Mucosa of descending colon (tissue), 3 donors: ENCODE results near the gene P2RX5. TPM values are rescaled to one million over a fixed set of nuclear protein-coding genes. Genes with fewer than 3 reads are reported as not detected.

Source experiments
- ATAC-seq: fragments of 200-7000 bp; cut with Tn5 transposase; one replicate; pipeline ENCODE4 v1.9.1; 2020; ENCODE audit warnings: mild to moderate bottlenecking, moderate library complexity
- DNase-seq, 3 donors: peaks; one replicate each; pipeline ENCODE4 v3.0.0-alpha.2; 2020
- H3K36me3 ChIP-seq: fragments of 200-600 bp; one replicate; pipeline ENCODE4 v1.8.0; 2021; ENCODE audit warnings: low read depth, mild to moderate bottlenecking
- H3K4me1 ChIP-seq: fragments of 200-600 bp; one replicate; pipeline ENCODE4 v1.8.0; 2021; ENCODE audit warnings: low read depth, mild to moderate bottlenecking
- H3K4me3 ChIP-seq: fragments of 200-600 bp; one replicate; pipeline ENCODE4 v1.8.0; 2021; ENCODE audit warnings: mild to moderate bottlenecking
- H3K9me3 ChIP-seq: fragments of 200-600 bp; one replicate; pipeline ENCODE4 v1.8.0; 2021; ENCODE audit warnings: mild to moderate bottlenecking
- intact Hi-C, 2 donors: fragments of 100-400 bp; cut with DNase I in 1 of 2; cut with micrococcal nuclease in 1 of 2; formaldehyde crosslinking; loops; one replicate each; pipeline versions ENCODE4 v1.11.0 to v1.11.1; 2022; cut with DNase I, micrococcal nuclease
- total RNA-seq, 3 donors: library from RNA; stranded (reverse); fragmentation: NEBNext Ultra II Directional in 2 of 3; extraction: Animal tissue kit (Norgen Biotek cat#: 25700) in 2 of 3; gene quantifications; one replicate each; pipeline versions ENCODE4 v1.2.1 to v1.2.4, GENCODE V29; 2021 to 2023
- TF ChIP-seq, protein P1 (sequence below): fragments of 200-600 bp; IDR thresholded peaks from one replicate; pipeline ENCODE4 v1.8.0; 2022; ENCODE audit warnings: antibody characterized with exemption, mild to moderate bottlenecking
- donor health status: DM: no; HTN: no; CAD: no; lungs with moderate emphysema.
- donor health status: DM: no; HTN: no; CAD: no.
- donor health status: DM: no; HTN: yes; CAD: no.

The P2RX5 gene
- total RNA-seq, 3 donors from 2014 or later, result 0.73 to 2.6 (median 2.2) TPM

DNA sequence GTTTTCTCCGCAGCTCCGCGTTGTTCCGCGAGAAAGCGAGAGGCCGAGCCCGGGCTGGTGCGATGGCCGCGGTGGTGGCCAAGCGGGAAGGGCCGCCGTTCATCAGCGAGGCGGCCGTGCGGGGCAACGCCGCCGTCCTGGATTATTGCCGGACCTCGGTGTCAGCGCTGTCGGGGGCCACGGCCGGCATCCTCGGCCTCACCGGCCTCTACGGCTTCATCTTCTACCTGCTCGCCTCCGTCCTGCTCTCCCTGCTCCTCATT is 26.9 kb downstream of the P2RX5 start:
- Histone ChIP-seq H3K4me3 (peak overlapping the region; percentile 94), H3K4me1 (peaks cover 26% of the 10 kb centered on the region), H3K36me3 (peaks cover 5% of the 10 kb centered on the region), H3K9me3 (no peaks in the 10 kb centered on the region)
- TF ChIP-seq, protein P1, sequence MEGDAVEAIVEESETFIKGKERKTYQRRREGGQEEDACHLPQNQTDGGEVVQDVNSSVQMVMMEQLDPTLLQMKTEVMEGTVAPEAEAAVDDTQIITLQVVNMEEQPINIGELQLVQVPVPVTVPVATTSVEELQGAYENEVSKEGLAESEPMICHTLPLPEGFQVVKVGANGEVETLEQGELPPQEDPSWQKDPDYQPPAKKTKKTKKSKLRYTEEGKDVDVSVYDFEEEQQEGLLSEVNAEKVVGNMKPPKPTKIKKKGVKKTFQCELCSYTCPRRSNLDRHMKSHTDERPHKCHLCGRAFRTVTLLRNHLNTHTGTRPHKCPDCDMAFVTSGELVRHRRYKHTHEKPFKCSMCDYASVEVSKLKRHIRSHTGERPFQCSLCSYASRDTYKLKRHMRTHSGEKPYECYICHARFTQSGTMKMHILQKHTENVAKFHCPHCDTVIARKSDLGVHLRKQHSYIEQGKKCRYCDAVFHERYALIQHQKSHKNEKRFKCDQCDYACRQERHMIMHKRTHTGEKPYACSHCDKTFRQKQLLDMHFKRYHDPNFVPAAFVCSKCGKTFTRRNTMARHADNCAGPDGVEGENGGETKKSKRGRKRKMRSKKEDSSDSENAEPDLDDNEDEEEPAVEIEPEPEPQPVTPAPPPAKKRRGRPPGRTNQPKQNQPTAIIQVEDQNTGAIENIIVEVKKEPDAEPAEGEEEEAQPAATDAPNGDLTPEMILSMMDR, result no peak
- DNase-seq, result no peak
- intact Hi-C loops, result no loop called here
- ATAC-seq, result no peak

DNA sequence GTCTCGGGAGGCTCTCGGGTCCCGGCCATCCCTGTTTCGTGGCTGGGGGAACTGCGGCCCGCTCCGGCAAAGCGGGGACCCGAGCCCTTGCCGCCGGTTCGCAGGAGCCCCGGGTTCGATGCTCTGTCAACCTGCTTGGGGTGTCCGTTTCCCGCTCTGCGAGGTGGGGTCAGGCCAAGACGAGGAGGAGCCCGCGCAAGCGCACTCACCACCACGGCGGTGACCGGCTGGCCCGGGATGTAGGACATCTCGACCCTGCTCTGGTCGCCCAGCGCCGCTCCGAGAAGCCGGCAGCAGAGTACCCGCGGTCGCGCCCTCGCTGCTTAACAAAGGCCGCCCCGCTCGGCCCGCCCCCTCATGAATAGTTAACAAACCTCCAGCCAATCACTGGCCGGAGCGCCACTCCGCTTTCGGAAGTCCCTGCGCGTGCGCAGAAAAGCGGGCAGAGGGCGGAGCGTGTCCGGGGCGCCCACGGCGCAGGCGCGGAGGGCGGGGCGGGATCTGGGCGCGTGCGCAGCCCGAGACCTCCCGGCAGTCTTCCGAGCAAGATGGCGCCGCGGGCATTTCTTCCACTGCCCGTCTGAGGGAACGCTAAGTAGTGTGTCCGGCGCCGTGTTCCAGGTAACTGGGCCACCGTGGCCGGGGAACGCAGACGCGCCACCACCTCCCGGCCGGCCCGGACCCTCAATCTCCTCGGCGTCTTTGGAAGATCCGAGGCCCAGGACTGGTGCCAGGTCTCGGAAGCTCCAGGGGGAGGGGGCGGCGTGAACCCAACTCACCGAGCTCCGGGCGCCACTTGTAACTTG is 27.5 kb downstream of the P2RX5 start, which contains the start of the genes EMC6 and TAX1BP3:
TSS of gene EMC6 (plus strand) at position 534 of the 806 bp plus-strand sequence. CDS start 335 bp downstream, outside the sequence.
TSS of gene TAX1BP3 (minus strand) at position 300 of the 806 bp plus-strand sequence. CDS start at position 248, 52 bp downstream.
- intact Hi-C loops, result no loop called here
- TF ChIP-seq, protein P1, result no peak
- peak; percentile 90 for ATAC-seq
- H3K4me1 ChIP-seq, result peaks cover 26% of the 10 kb centered on the region
- H3K9me3 ChIP-seq, result no peaks in the 10 kb centered on the region
- peak within 1 kb of the TSS; percentile 94 for H3K4me3 ChIP-seq
- H3K36me3 ChIP-seq, result peaks cover 9% of the 10 kb centered on the region
- peak; percentile 99 to 100 (median 99) for DNase-seq

DNA sequence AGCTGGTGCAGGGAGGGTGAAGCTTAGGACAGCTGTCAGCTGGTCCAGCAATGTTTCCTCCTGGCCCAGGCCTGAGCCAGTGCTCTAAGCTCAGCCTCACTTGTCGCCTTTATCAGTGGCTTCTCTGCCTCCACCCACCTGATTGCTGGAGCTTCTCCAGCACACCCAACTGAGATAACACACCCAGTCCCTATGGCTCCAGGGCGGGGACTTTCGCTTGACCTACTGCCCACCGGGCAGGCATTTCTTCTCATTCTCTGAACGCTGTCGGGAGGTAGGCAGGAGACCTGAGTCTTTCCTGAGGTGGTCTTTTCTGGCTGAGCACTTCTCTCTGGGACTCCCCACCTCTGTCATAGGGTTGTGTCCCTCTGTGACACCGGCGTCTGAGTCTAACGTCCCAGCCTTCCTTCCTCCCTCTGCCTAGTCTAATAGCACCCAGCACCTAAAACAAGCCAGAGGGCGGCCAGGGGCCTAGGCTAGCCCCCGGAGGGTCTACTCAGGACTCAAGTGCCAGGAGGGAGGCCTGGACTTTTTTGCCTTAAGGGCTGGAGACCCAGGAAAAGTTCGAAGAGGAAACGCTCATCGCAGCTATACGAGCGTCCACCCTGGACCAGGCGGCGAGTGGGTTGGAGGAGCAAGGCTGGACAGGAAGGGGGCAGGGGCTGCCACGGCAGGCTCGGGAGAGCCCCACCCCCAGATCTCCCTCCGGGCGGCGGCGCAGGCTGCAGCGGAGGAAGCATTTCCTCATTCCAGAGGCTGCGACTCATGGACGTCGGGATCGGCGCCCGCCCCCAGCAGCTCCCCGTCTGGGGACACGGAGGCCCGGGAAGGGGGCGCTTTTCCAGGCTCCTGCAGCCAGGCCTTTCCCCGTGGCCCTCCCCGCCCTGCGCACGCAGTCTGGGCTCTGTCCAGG is 28.3 kb downstream of the P2RX5 start:
- ATAC-seq (peak; percentile 84), DNase-seq (peak; percentile 91 to 93 (median 92))
- Histone ChIP-seq H3K9me3 (no peaks in the 10 kb centered on the region), H3K36me3 (peaks cover 14% of the 10 kb centered on the region), H3K4me1 (peaks cover 26% of the 10 kb centered on the region), H3K4me3 (peak overlapping the region; percentile 94)
- TF ChIP-seq, protein P1, result no peak
- intact Hi-C loops, result no loop called here

DNA sequence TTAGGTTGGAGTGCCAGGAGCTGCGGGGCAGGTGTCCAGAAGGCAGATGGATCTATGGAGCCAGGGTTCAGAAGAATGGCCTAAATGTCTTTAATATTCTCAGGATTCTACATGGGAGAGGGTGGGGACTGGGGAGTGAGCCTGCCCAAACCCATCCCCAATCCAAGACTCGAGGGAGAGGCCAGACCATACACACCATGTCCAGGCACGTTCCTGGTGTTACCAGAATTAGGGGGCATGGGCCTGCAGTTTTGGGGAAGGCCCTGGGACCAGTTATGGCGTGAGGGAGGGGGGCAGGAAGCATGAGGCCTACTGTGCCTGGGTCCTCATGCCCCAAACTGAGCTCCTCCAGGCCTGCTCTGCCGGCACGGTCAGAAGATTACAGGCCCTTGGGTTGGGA is 29.4 kb downstream of the P2RX5 start:
- TF ChIP-seq, protein P1, result no peak
- DNase-seq (no peak), ATAC-seq (no peak)
- Histone ChIP-seq H3K9me3 (no peaks in the 10 kb centered on the region), H3K4me3 (no peak overlapping the region), H3K36me3 (peaks cover 14% of the 10 kb centered on the region), H3K4me1 (peaks cover 26% of the 10 kb centered on the region)
- intact Hi-C loops, result no loop called here

DNA sequence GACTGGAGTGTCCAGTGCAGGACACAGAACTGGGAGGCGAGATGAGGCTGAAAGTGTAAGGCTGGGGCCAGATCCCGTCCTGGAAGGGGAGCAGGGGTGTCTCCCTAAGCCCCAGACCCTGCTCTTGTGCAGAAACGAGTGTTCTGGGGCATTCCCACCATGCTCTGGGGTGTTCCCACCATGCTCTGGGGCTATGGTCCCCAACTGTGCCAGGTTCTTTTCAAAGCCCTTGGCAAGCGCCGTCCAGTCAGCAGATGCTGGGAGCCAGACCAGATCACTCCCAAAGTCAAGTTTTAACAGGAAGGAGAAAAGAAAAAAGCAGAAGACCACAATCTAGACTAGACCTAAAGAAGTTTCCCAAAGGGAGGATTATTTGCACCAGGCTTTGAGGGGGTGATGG is 30.1 kb downstream of the P2RX5 start:
- peaks cover 26% of the 10 kb centered on the region for H3K4me1 ChIP-seq
- peaks cover 14% of the 10 kb centered on the region for H3K36me3 ChIP-seq
- no peaks in the 10 kb centered on the region for H3K9me3 ChIP-seq
- TF ChIP-seq, protein P1, result no peak
- no peak for ATAC-seq
- intact Hi-C loops, result no loop called here
- DNase-seq, result no peak
- H3K4me3 ChIP-seq, result no peak overlapping the region
